ENCODE measurements around the gene GRM8.

- TF ChIP-seq, protein P1, sequence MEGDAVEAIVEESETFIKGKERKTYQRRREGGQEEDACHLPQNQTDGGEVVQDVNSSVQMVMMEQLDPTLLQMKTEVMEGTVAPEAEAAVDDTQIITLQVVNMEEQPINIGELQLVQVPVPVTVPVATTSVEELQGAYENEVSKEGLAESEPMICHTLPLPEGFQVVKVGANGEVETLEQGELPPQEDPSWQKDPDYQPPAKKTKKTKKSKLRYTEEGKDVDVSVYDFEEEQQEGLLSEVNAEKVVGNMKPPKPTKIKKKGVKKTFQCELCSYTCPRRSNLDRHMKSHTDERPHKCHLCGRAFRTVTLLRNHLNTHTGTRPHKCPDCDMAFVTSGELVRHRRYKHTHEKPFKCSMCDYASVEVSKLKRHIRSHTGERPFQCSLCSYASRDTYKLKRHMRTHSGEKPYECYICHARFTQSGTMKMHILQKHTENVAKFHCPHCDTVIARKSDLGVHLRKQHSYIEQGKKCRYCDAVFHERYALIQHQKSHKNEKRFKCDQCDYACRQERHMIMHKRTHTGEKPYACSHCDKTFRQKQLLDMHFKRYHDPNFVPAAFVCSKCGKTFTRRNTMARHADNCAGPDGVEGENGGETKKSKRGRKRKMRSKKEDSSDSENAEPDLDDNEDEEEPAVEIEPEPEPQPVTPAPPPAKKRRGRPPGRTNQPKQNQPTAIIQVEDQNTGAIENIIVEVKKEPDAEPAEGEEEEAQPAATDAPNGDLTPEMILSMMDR (optimal IDR thresholded peaks at IDR 0.05 in 1 of 3, IDR thresholded peaks at IDR 0.05 in 1 of 3, conservative IDR thresholded peaks at IDR 0.05 in 1 of 3; ENCODE audit: extremely low read depth in 1 of 3, insufficient read depth in 2 of 3, low read length in 3 of 3): no peak
- TF ChIP-seq EZH2 (IDR thresholded peaks at IDR 0.05; ENCODE audit: low read length): no peak
Observed at GRCh38 chr7:126668367-126668752, 584.4 kb downstream of the GRM8 start.
